Mesothelial cell of epicardium (in vitro differentiated cells): Measurements from ENCODE around the gene PAK3. TPM values are rescaled to one million over a fixed set of nuclear protein-coding genes. Genes with fewer than 3 reads are reported as not detected.

Experiments
- DNase-seq, 2 experiments: peaks; one replicate each; pipeline ENCODE4 v3.0.0; 2021; ENCODE audit warnings: low spot score in 2 of 2; ENCODE audit not compliant: unreplicated experiment in 2 of 2
- H3K27ac Mint-ChIP-seq: 2 replicates; pipeline ENCODE4 v1.8.0; 2021; ENCODE audit warnings: mixed read lengths
- H3K27me3 Mint-ChIP-seq: 2 replicates; pipeline ENCODE4 v1.8.0; 2021; ENCODE audit warnings: low read depth, mixed read lengths
- H3K36me3 Mint-ChIP-seq: 2 replicates; pipeline ENCODE4 v1.8.0; 2021; ENCODE audit warnings: mixed read lengths
- H3K4me1 Mint-ChIP-seq: 2 replicates; pipeline ENCODE4 v1.8.0; 2021; ENCODE audit warnings: mixed read lengths
- H3K4me3 Mint-ChIP-seq: 2 replicates; pipeline ENCODE4 v1.8.0; 2021; ENCODE audit warnings: mild to moderate bottlenecking, moderate library complexity, mixed read lengths
- H3K9me3 Mint-ChIP-seq: 2 replicates; pipeline ENCODE4 v1.8.0; 2021; ENCODE audit warnings: mixed read lengths
- total RNA-seq: library from RNA; stranded (reverse); gene quantifications from 3 replicates; pipeline ENCODE4 v1.2.1, GENCODE V29; 2021
- TF ChIP-seq, protein P1 (sequence below): fragments of 200-600 bp; sonication (generic); IDR thresholded peaks from one replicate; pipeline ENCODE4 v1.5.0; 2021; ENCODE audit warnings: antibody characterized with exemption; ENCODE audit not compliant: unreplicated experiment

PAK3 gene
- total RNA-seq, 1 donor from 2014 or later: 4.2 TPM

DNA sequence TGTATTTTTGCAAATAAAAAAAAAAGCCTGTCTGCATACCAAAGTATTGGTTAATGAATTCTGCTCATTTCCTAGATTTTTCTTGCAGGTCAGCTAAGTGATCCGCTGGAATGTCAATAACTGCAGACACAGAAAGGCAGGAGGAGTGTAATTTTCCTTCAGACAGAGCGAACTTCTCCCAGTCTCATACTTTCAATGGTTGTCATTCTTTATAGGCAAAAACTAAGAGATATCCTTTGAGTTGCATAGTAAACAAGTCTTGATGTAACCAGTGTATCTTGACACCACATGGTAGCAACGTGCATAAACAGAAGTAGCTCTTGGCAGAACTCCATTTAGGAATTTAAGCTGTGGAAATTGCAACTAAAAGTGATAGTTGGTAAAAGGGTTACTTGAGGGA, 166.1 kb downstream of the PAK3 start:
- TF ChIP-seq, protein P1, sequence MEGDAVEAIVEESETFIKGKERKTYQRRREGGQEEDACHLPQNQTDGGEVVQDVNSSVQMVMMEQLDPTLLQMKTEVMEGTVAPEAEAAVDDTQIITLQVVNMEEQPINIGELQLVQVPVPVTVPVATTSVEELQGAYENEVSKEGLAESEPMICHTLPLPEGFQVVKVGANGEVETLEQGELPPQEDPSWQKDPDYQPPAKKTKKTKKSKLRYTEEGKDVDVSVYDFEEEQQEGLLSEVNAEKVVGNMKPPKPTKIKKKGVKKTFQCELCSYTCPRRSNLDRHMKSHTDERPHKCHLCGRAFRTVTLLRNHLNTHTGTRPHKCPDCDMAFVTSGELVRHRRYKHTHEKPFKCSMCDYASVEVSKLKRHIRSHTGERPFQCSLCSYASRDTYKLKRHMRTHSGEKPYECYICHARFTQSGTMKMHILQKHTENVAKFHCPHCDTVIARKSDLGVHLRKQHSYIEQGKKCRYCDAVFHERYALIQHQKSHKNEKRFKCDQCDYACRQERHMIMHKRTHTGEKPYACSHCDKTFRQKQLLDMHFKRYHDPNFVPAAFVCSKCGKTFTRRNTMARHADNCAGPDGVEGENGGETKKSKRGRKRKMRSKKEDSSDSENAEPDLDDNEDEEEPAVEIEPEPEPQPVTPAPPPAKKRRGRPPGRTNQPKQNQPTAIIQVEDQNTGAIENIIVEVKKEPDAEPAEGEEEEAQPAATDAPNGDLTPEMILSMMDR: no peak
- Mint-ChIP-seq H3K27me3 (no peaks in the 10 kb centered on the region), H3K4me1 (peaks cover 55% of the 10 kb centered on the region), H3K4me3 (no peak overlapping the region), H3K27ac (peak overlapping the region; percentile 60), H3K36me3 (peaks cover 13% of the 10 kb centered on the region), H3K9me3 (no peaks in the 10 kb centered on the region)
- no peak for DNase-seq

DNA sequence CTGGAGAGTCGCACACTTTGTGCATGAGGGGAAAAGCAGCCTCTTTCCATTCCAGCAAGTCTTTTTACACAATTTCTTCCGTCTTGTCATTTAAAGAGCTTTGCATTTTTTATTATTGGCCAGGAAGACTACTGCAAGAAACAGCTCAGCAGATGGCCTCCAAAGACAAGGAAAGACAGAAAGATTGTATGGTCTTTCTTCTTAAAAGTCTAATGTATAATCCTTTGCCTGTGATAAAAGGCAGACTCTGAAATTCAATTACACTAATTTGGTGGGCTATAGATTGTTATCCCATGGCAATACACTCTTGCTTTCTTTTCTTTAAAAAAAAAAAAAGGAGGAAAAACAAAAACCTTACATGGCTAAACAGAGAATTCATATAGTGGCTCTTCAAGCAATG, 168.4 kb downstream of the PAK3 start:
- no peaks in the 10 kb centered on the region for H3K27me3 Mint-ChIP-seq
- TF ChIP-seq, protein P1: no peak
- no peaks in the 10 kb centered on the region for H3K9me3 Mint-ChIP-seq
- no peak overlapping the region for H3K4me3 Mint-ChIP-seq
- H3K36me3 Mint-ChIP-seq: peaks cover 9% of the 10 kb centered on the region
- H3K4me1 Mint-ChIP-seq: peaks cover 73% of the 10 kb centered on the region
- DNase-seq: no peak
- peak overlapping the region; percentile 84 for H3K27ac Mint-ChIP-seq

DNA sequence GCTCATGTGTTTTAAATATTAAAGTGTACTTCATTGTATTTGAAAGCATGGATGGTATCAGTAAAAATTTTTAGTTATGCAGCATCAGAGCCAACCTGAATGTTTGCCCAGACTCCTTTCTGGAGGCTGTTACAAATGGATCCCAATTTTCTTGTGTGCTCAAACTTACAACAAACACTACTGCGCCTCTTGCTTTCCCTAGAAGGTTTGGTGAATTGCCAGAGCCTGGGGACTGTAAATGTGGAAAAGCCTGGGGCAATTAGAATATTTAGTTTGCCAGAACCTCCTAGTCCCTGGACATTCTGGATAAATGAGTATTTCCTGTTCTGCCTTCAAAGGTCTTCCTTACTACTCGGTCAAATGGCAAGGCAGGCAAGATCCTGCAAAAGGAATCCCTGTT, 169.5 kb downstream of the PAK3 start:
- Mint-ChIP-seq H3K27ac (no peak overlapping the region), H3K4me3 (no peak overlapping the region), H3K27me3 (no peaks in the 10 kb centered on the region), H3K9me3 (no peaks in the 10 kb centered on the region), H3K4me1 (peaks cover 81% of the 10 kb centered on the region), H3K36me3 (peaks cover 9% of the 10 kb centered on the region)
- TF ChIP-seq, protein P1: no peak
- no peak for DNase-seq

DNA sequence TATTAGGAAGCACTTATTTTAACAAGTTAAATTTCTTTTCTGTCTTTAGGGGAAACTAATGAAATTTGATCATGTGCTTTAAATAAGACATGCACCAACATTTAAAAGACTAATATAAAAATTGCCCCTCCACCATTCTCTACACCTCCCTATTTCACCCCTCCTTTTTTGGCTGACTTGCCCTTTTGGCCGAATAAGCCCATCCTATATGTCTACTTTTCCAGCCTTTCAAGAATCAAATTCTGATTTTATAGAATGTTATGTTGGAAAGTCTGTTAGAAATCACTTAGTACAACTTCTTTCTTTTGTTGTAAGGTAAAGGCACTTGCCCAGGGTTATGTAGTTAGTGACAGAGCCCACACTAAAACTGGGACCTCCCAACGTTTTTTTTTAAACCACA, 172.5 kb downstream of the PAK3 start:
- no peaks in the 10 kb centered on the region for H3K9me3 Mint-ChIP-seq
- no peaks in the 10 kb centered on the region for H3K27me3 Mint-ChIP-seq
- no peak for DNase-seq
- peaks cover 67% of the 10 kb centered on the region for H3K4me1 Mint-ChIP-seq
- H3K36me3 Mint-ChIP-seq: no peaks in the 10 kb centered on the region
- H3K27ac Mint-ChIP-seq: no peak overlapping the region
- TF ChIP-seq, protein P1: no peak
- H3K4me3 Mint-ChIP-seq: peak overlapping the region; percentile 77

DNA sequence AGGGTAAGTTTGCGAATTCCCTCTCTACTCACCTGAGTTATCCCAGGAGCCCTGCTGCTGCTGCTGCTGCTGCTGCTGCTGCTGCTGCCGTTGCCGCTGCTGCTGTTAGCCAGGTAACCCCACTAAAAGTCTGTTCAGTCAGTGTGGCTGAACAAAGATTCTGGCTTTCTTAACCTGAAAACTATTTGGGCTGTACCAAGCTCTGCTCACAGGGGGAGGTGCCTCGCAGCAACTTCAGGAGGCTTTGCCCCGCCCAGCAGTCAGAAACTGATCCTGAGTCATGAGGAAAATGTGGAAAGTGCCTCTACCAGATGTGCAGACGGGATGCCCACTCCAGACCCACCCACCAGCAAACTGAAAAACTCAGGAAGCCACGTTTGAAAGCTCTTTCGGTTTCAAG, 174.3 kb downstream of the PAK3 start, which contains the start of gene CAPN6:
Gene CAPN6 (minus strand): TSS at position 145 of the 400 bp plus-strand sequence. CDS start 6,547 bp downstream, outside the sequence.
- Mint-ChIP-seq H3K4me1 (peaks cover 52% of the 10 kb centered on the region), H3K27me3 (no peaks in the 10 kb centered on the region), H3K36me3 (no peaks in the 10 kb centered on the region), H3K27ac (peak within 1 kb of the TSS; percentile 81), H3K9me3 (no peaks in the 10 kb centered on the region), H3K4me3 (peak within 1 kb of the TSS; percentile 77)
- DNase-seq: peak; percentile 27 to 58
- TF ChIP-seq, protein P1: no peak

Other genes with a start within 250 kb of the PAK3 start
- 84.3 to 90.8 TPM (median 88.2 TPM) in 3 replicates for gene CAPN6, start 174.3 kb downstream of the PAK3 start, total RNA-seq